Measurements from ENCODE around the gene IFT81. TPM values are rescaled to one million over a fixed set of nuclear protein-coding genes. Genes with fewer than 3 reads are reported as not detected.
"Not testable (repeated sequence)": the region's sequence is repeated elsewhere in the genome, so short reads cannot be mapped to it uniquely, and the experiment has no call there.

The IFT81 gene
- total RNA-seq, 1 experiment from 2014 or later = 6.9 TPM

- Histone ChIP-seq H3K9me3 (no peaks in the 10 kb centered on the region), H3K4me3 (no peak overlapping the region), H3K36me3 (no peaks in the 10 kb centered on the region), H3K27me3 (no peaks in the 10 kb centered on the region)
- DNase-seq = no peak
Observed at GRCh38 chr12:110244829-110245228, 120.7 kb downstream of the IFT81 start.

- Histone ChIP-seq H3K27me3 (no peaks in the 10 kb centered on the region), H3K4me3 (no peak overlapping the region), H3K9me3 (no peaks in the 10 kb centered on the region), H3K36me3 (no peaks in the 10 kb centered on the region)
- peak; percentile 44 for DNase-seq
Observed at GRCh38 chr12:110245369-110245772, 121.2 kb downstream of the IFT81 start.

- DNase-seq = no peak
- Histone ChIP-seq H3K36me3 (no peaks in the 10 kb centered on the region), H3K9me3 (no peaks in the 10 kb centered on the region), H3K4me3 (no peak overlapping the region), H3K27me3 (no peaks in the 10 kb centered on the region)
Observed at GRCh38 chr12:110246636-110247339, 122.6 kb downstream of the IFT81 start.

- H3K9me3 ChIP-seq = no peaks in the 10 kb centered on the region
- DNase-seq = no peak
- no peak overlapping the region for H3K4me3 ChIP-seq
- H3K27me3 ChIP-seq = no peaks in the 10 kb centered on the region
- no peaks in the 10 kb centered on the region for H3K36me3 ChIP-seq
Observed at GRCh38 chr12:110247340-110248095, 123.4 kb downstream of the IFT81 start.

- H3K4me3 ChIP-seq = no peak overlapping the region
- no peaks in the 10 kb centered on the region for H3K27me3 ChIP-seq
- H3K9me3 ChIP-seq = no peaks in the 10 kb centered on the region
- no peaks in the 10 kb centered on the region for H3K36me3 ChIP-seq
- no peak for DNase-seq
Observed at GRCh38 chr12:110248096-110248447, 123.9 kb downstream of the IFT81 start.

- H3K27me3 ChIP-seq = no peaks in the 10 kb centered on the region
- DNase-seq = peak; percentile 74
- H3K4me3 ChIP-seq = no peak overlapping the region
- H3K36me3 ChIP-seq = no peaks in the 10 kb centered on the region
- H3K9me3 ChIP-seq = no peaks in the 10 kb centered on the region
Observed at GRCh38 chr12:110249105-110249504, 124.9 kb downstream of the IFT81 start.

GRCh38 chr12:110249716-110250225 lies 125.6 kb downstream of the IFT81 start:
- H3K4me3 ChIP-seq = no peak overlapping the region
- H3K9me3 ChIP-seq = no peaks in the 10 kb centered on the region
- DNase-seq = no peak
- no peaks in the 10 kb centered on the region for H3K27me3 ChIP-seq
- no peaks in the 10 kb centered on the region for H3K36me3 ChIP-seq

GRCh38 chr12:110251381-110251780 lies 127.2 kb downstream of the IFT81 start:
- DNase-seq = no peak
- Histone ChIP-seq H3K9me3 (no peaks in the 10 kb centered on the region), H3K36me3 (no peaks in the 10 kb centered on the region), H3K4me3 (no peak overlapping the region), H3K27me3 (no peaks in the 10 kb centered on the region)

GRCh38 chr12:110252716-110253115 lies 128.6 kb downstream of the IFT81 start:
- DNase-seq = no peak
- Histone ChIP-seq H3K9me3 (no peaks in the 10 kb centered on the region), H3K27me3 (no peaks in the 10 kb centered on the region), H3K4me3 (no peak overlapping the region), H3K36me3 (no peaks in the 10 kb centered on the region)

GRCh38 chr12:110253176-110253575 lies 129.0 kb downstream of the IFT81 start:
- Histone ChIP-seq H3K27me3 (no peaks in the 10 kb centered on the region), H3K36me3 (no peaks in the 10 kb centered on the region), H3K4me3 (no peak overlapping the region), H3K9me3 (no peaks in the 10 kb centered on the region)
- no peak for DNase-seq

GRCh38 chr12:110254971-110255540 lies 130.9 kb downstream of the IFT81 start:
- Histone ChIP-seq H3K4me3 (no peak overlapping the region), H3K36me3 (no peaks in the 10 kb centered on the region), H3K27me3 (no peaks in the 10 kb centered on the region), H3K9me3 (no peaks in the 10 kb centered on the region)
- DNase-seq = no peak

- not testable (repeated sequence) for H3K4me3 ChIP-seq, H3K9me3 ChIP-seq, H3K36me3 ChIP-seq, H3K27me3 ChIP-seq, DNase-seq
Observed at GRCh38 chr12:110255890-110256456, 131.8 kb downstream of the IFT81 start.

GRCh38 chr12:110256780-110257431 lies 132.7 kb downstream of the IFT81 start:
- no peak for DNase-seq

GRCh38 chr12:110258466-110258865 lies 134.3 kb downstream of the IFT81 start:
- H3K9me3 ChIP-seq = no peaks in the 10 kb centered on the region
- H3K27me3 ChIP-seq = no peaks in the 10 kb centered on the region
- H3K4me3 ChIP-seq = no peak overlapping the region
- no peaks in the 10 kb centered on the region for H3K36me3 ChIP-seq
- DNase-seq = no peak

More at GRCh38 chr12:110256780-110257431, 132.7 kb downstream of the IFT81 start:
- Histone ChIP-seq H3K9me3 (no peaks in the 10 kb centered on the region), H3K27me3 (no peaks in the 10 kb centered on the region), H3K36me3 (no peaks in the 10 kb centered on the region), H3K4me3 (no peak overlapping the region)

GRCh38 chr12:110262442-110263388 lies 138.6 kb downstream of the IFT81 start:
- DNase-seq = no peak
- Histone ChIP-seq H3K36me3 (no peaks in the 10 kb centered on the region), H3K4me3 (no peak overlapping the region), H3K27me3 (no peaks in the 10 kb centered on the region), H3K9me3 (no peaks in the 10 kb centered on the region)

Data from MG63 (cell line).